Activated CD4-positive, alpha-beta T cell treated with anti-CD3 and anti-CD28 coated beads, Interleukin-2, amount 50 U/mL, for 24 hours (primary cell): ENCODE data around the gene SACS.

Source experiments
- DNase-seq, 2 donors: peaks; one replicate each; pipeline ENCODE4 v3.0.0-alpha.2; 2020; ENCODE audit warnings: low read depth in 1 of 2, low spot score in 1 of 2

The SACS gene

GRCh38 chr13:23292586-23292985 lies 140.9 kb downstream of the SACS start:
- DNase-seq, result no peak

- DNase-seq, result no peak
Measured at GRCh38 chr13:23289917-23290357, 143.6 kb downstream of the SACS start.

GRCh38 chr13:23288995-23289394 lies 144.5 kb downstream of the SACS start:
- no peak for DNase-seq

- DNase-seq, result no peak
Measured at GRCh38 chr13:23288564-23288963, 144.9 kb downstream of the SACS start.

DNA sequence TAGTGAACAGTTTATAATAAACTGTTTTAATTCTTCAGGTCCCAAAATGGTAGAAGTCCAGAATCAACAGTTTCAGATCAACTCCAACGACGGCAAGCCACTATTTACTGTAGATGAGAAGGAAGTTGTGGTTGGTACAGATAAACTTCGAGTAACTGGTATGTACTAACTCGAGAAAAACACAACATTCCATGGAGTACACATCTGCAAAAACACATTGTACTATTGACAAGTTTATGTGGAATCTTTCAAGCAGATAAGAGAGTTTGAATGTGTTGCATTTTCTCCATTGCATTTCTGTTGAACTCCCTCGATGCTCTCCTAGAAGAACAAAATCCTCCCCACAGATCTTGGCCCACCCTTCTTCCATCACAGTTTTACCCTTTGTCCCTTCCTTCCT lies 154.2 kb downstream of the SACS start:
- no peak for DNase-seq
